ENCODE data around the gene GPAM.
"Not testable (repeated sequence)": the region's sequence is repeated elsewhere in the genome, so short reads cannot be mapped to it uniquely, and the experiment has no call there.

GPAM gene

DNA sequence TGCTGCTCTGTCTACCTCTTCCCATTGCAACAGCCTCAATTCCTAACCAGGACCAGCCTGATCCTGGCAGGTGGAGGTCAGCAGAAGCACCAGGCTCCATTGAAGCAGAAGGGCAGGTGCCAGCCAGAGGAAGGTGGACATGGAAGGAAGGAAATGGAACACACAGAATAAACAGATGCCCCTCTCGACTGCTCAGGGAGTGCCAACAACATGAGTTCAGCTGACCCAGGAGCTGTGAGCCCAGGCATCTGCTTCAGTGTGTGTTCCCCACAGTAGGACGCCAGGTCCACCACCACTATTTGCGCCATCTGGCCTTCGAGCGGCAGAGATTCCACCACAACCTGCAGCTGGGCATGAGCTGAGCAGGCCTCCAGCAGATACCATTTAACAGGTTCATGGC is 56.7 kb downstream of the GPAM start:
- peak in 1 of 2 experiments; percentile 44 for DNase-seq

DNA sequence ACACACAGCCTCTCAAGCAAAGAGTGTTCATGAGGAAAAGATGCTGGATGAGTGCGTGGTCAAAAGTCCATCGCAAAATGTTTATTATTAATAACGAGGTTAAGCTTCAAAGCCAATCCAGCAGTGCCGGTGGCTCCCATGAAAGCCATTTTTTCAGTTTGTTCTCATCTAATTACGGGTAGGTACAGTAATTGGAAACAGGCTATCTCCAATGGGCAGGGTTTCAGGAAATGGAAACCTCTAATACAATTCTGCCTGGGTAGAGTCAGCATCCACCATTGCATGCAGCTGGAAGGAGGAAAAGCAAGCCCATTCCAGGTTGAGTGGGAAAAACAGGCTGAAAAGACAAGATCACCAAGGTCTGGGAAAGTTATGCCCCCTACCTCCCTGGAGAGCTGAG is 57.4 kb downstream of the GPAM start:
- no peak for DNase-seq

DNA sequence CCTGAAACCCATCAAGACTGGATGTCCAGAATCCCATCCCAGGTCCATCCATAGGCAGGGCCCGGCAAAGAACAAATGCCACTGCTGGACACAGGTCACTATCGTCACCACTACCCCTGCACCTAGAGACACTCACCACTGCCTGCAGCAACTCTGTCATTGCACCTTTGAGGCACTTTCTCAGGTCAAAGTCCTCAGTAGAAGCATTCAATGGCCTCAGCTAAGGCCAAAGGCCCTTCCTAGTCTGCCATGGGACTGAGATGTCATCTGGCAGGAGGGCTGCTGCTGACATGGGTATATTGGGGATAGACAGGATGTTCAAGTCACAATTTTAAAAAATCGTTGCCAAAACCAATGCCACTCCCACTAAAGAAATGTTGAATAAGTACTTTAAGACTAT is 58.7 kb downstream of the GPAM start:
- DNase-seq, result no peak

GRCh38 chr10:112122827-112123226 is 60.7 kb downstream of the GPAM start:
- DNase-seq, result no peak

- no peak for DNase-seq
Measured at GRCh38 chr10:112120491-112120890, 63.1 kb downstream of the GPAM start.

GRCh38 chr10:112115781-112116385 is 67.7 kb downstream of the GPAM start:
- DNase-seq, result no peak

GRCh38 chr10:112109779-112110178 is 73.8 kb downstream of the GPAM start:
- not testable (repeated sequence) for DNase-seq
